ENCODE measurements around the gene FAM3D.

DNA sequence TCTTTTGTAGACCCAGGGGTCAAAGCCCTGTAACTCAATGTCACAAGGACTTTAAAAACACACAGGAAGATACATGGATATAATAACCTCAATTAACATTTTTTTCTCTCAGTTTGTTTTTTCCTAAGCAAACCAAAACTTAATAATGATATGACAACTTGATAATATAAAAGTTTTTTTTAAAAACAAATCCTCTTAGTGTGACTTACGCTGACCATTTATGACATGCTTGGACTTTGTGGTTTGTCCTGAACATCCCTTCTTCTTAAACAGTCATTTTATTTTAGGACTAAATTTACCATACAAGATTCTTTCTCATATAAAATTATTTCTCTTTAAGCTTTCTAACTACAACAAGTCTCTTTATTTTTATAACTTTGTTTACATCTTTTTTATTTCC, 25.4 kb upstream of the FAM3D start:
- TF ChIP-seq CTCF (IDR thresholded peaks at IDR 0.05; ENCODE audit: control extremely low read depth in 1 of 3, insufficient read depth in 1 of 3, low read depth in 1 of 3, low read length in 3 of 3) (no peak), ATF3 (IDR thresholded peaks at IDR 0.05; ENCODE audit: insufficient read depth, low read depth, low read length) (no peak), POLR2A (IDR thresholded peaks at IDR 0.05; ENCODE audit: control extremely low read depth in 1 of 2, low read depth in 2 of 2, low read length in 2 of 2) (no peak), SUZ12 (IDR thresholded peaks at IDR 0.05; ENCODE audit: low read length) (no peak), YY1 (IDR thresholded peaks at IDR 0.05; ENCODE audit: low read depth, low read length) (no peak), SP1 (IDR thresholded peaks at IDR 0.05; ENCODE audit: low read depth, low read length) (no peak), POLR2AphosphoS5 (IDR thresholded peaks at IDR 0.05; ENCODE audit: low read depth, low read length) (no peak), EP300 (IDR thresholded peaks at IDR 0.05; ENCODE audit: borderline replicate concordance in 1 of 2, low read depth in 2 of 2, low read length in 2 of 2) (no peak), CEBPB (IDR thresholded peaks at IDR 0.05; ENCODE audit: low read depth, low read length) (no peak), SP2 (IDR thresholded peaks at IDR 0.05; ENCODE audit: low read length) (no peak), NRF1 (IDR thresholded peaks at IDR 0.05; ENCODE audit: low read depth, low read length) (no peak), TAF1 (IDR thresholded peaks at IDR 0.05; ENCODE audit: low read depth, low read length) (no peak), EZH2 (IDR thresholded peaks at IDR 0.05; ENCODE audit: low read depth, low read length, severe bottlenecking) (no peak)
